B cell (primary cell): Measurements from ENCODE around the gene IFT88.

Experiments used
- EZH2 ChIP-seq: IDR thresholded peaks from 2 replicates; pipeline ENCODE4 v1.6.1; 2012; ENCODE audit warnings: borderline replicate concordance, low read depth, mild to moderate bottlenecking, moderate library complexity, low read length; ENCODE audit not compliant: insufficient read depth, poor library complexity, severe bottlenecking
- TF ChIP-seq, protein P1 (sequence below): fragments of 200-600 bp; IDR thresholded peaks from one replicate; pipeline ENCODE4 v1.8.0; 2022; ENCODE audit warnings: antibody characterized with exemption, mild to moderate bottlenecking

DNA sequence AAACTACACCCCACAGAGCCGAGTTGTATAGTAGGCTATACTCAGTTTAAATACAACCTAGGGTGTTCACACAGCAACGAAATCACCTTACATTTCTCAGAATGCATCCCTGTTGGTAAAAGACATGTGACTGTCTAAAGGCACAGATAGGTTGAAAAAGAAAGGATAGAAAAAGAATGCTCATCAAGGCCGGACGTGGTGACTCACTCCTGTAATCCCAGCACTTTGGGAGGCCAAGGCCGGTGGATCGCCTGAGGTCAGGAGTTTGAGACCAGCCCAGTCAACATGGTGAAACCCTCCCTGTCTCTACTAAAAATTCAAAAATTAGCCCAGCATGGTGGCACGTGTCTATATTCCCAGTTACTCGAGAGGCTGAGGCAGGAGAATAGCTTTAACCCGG is 132.8 kb downstream of the IFT88 start:
- TF ChIP-seq, protein P1, sequence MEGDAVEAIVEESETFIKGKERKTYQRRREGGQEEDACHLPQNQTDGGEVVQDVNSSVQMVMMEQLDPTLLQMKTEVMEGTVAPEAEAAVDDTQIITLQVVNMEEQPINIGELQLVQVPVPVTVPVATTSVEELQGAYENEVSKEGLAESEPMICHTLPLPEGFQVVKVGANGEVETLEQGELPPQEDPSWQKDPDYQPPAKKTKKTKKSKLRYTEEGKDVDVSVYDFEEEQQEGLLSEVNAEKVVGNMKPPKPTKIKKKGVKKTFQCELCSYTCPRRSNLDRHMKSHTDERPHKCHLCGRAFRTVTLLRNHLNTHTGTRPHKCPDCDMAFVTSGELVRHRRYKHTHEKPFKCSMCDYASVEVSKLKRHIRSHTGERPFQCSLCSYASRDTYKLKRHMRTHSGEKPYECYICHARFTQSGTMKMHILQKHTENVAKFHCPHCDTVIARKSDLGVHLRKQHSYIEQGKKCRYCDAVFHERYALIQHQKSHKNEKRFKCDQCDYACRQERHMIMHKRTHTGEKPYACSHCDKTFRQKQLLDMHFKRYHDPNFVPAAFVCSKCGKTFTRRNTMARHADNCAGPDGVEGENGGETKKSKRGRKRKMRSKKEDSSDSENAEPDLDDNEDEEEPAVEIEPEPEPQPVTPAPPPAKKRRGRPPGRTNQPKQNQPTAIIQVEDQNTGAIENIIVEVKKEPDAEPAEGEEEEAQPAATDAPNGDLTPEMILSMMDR = no peak
- TF ChIP-seq EZH2 = no peak
